HCT116 (cell line): ENCODE data around the gene ARFGEF3.

ENCODE experiments used
- EZH2 ChIP-seq: fragments of 200-600 bp; sonication (generic); IDR thresholded peaks from 2 replicates; pipeline ENCODE4 v1.6.1; 2017; ENCODE audit warnings: antibody characterized with exemption, mixed run types
- TCF7L2 ChIP-seq: IDR thresholded peaks from 2 replicates; pipeline ENCODE4 v1.7.0; 2011; ENCODE audit warnings: borderline replicate concordance, inconsistent platforms; ENCODE audit not compliant: insufficient read depth, insufficient read length; ENCODE audit errors: extremely low read depth
- TF ChIP-seq, protein P1 (sequence below), 3 experiments: fragments of 200-600 bp in 1 of 3; sonication (generic) in 1 of 3; IDR thresholded peaks in 2 of 3; conservative IDR thresholded peaks in 1 of 3; 2 replicates each; pipeline ENCODE4 v1.5.1; 2012 to 2017; ENCODE audit warnings: low read depth in 2 of 3, low read length in 2 of 3, antibody characterized with exemption in 1 of 3, borderline replicate concordance in 1 of 3, control low read depth in 1 of 3, mild to moderate bottlenecking in 1 of 3, mixed read lengths in 1 of 3, mixed run types in 1 of 3, moderate library complexity in 1 of 3; ENCODE audit not compliant: insufficient read depth in 1 of 3

DNA sequence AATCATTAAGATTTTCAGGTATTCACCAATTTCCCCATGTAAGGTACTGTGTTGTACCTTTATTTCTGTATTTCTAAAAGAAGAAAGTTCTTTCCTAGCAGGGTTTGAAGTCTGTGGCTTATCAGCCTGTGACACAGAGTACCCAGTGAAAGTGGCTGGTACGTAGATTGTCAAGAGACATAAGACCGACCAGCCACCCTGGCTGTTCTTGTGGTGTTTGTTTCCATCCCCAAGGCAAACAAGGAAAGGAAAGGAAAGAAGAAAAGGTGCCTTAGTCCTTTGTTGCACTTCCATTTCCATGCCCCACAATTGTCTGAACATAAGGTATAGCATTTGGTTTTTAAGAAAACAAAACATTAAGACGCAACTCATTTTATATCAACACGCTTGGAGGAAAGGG, 175.3 kb downstream of the ARFGEF3 start:
- TF ChIP-seq, protein P1, sequence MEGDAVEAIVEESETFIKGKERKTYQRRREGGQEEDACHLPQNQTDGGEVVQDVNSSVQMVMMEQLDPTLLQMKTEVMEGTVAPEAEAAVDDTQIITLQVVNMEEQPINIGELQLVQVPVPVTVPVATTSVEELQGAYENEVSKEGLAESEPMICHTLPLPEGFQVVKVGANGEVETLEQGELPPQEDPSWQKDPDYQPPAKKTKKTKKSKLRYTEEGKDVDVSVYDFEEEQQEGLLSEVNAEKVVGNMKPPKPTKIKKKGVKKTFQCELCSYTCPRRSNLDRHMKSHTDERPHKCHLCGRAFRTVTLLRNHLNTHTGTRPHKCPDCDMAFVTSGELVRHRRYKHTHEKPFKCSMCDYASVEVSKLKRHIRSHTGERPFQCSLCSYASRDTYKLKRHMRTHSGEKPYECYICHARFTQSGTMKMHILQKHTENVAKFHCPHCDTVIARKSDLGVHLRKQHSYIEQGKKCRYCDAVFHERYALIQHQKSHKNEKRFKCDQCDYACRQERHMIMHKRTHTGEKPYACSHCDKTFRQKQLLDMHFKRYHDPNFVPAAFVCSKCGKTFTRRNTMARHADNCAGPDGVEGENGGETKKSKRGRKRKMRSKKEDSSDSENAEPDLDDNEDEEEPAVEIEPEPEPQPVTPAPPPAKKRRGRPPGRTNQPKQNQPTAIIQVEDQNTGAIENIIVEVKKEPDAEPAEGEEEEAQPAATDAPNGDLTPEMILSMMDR (IDR thresholded peaks at IDR 0.05 in 2 of 3, conservative IDR thresholded peaks at IDR 0.05 in 1 of 3; ENCODE audit: borderline replicate concordance in 1 of 3, insufficient read depth in 1 of 3, low read depth in 2 of 3, low read length in 2 of 3): no peak
- TF ChIP-seq EZH2 (no peak), TCF7L2 (no peak)
